Thyroid gland (tissue), 4 donors: ENCODE measurements around the gene STRBP.

ENCODE experiments used
- POLR2A ChIP-seq, 2 donors: fragments of 450-650 bp; IDR thresholded peaks; one replicate each; pipeline ENCODE4 v1.6.1; 2017; ENCODE audit warnings: antibody characterized with exemption in 2 of 2, mild to moderate bottlenecking in 2 of 2, moderate library complexity in 1 of 2
- TF ChIP-seq, protein P1 (sequence below), 6 experiments: fragments of 200-600 bp in 3 of 6; fragments of 450-650 bp in 3 of 6; sonication (generic) in 3 of 6; IDR thresholded peaks; one replicate each; pipeline ENCODE4 v1.5.1; 2016 to 2019; ENCODE audit warnings: antibody characterized with exemption in 6 of 6, mild to moderate bottlenecking in 2 of 6, inconsistent platforms in 1 of 6, moderate library complexity in 1 of 6

DNA sequence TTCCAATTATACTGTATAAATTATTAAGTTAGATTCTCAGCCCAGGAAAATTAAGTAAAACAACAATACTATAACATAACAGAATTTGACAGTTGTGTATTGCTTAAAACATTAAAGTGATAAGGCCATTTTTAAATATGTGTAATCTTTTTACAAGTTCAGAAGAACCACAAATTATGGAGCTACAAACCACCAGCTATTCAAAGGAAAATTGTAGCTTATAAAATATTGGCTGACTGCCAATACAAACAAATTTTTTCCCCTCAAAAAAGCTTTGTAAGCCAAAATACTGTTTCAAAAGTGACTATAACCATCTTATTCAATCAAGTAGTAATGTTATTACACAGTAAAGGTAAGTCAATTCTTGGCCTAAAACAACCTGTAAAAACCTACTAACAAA is 21.9 kb downstream of the STRBP start:
- TF ChIP-seq, protein P1, sequence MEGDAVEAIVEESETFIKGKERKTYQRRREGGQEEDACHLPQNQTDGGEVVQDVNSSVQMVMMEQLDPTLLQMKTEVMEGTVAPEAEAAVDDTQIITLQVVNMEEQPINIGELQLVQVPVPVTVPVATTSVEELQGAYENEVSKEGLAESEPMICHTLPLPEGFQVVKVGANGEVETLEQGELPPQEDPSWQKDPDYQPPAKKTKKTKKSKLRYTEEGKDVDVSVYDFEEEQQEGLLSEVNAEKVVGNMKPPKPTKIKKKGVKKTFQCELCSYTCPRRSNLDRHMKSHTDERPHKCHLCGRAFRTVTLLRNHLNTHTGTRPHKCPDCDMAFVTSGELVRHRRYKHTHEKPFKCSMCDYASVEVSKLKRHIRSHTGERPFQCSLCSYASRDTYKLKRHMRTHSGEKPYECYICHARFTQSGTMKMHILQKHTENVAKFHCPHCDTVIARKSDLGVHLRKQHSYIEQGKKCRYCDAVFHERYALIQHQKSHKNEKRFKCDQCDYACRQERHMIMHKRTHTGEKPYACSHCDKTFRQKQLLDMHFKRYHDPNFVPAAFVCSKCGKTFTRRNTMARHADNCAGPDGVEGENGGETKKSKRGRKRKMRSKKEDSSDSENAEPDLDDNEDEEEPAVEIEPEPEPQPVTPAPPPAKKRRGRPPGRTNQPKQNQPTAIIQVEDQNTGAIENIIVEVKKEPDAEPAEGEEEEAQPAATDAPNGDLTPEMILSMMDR (IDR thresholded peaks at IDR 0.05), result no peak
- TF ChIP-seq POLR2A (IDR thresholded peaks at IDR 0.05), result no peak
